K562 (cell line): Measurements from ENCODE around the gene ATP2A2. TPM values are rescaled to one million over a fixed set of nuclear protein-coding genes. Genes with fewer than 3 reads are reported as not detected.

ENCODE experiments used
- ATAC-seq: fragments of 200-7000 bp; cut with Tn5 transposase; 3 replicates; pipeline ENCODE4 v1.9.1; 2020; ENCODE audit warnings: moderate library complexity
- BruUV-seq: library from RNA; stranded (reverse); fragments of 400-500 nt; replicated peaks from 2 replicates; lab custom pipeline; 2021; lab: Mats Ljungman, UMichigan
- CTCF ChIA-PET: fragments of 300-600 bp; formaldehyde crosslinking; extraction: SDS; loops from one replicate; lab custom pipeline; 2021; ENCODE audit warnings: low intra/inter-chr PET ratio; lab: Yijun Ruan, JAX
- POLR2A ChIA-PET: fragments of 300-600, 350-650 bp; sonication (Branson Sonifier 250); formaldehyde crosslinking; extraction: SDS; loops from one replicate; lab custom pipeline; 2021; ENCODE audit warnings: antibody characterized with exemption, inconsistent platforms; lab: Yijun Ruan, JAX
- DNase-seq, 4 experiments: peaks; one replicate each; pipeline versions ENCODE4 v3.0.0 to v3.0.0-alpha.2; 2011 to 2018; ENCODE audit warnings: low spot score in 3 of 4, mixed read lengths in 3 of 4; ENCODE audit errors: extremely low read depth in 1 of 4
- FAIRE-seq: peaks from 2 replicates; lab custom pipeline; 2011; peaks lifted over from hg19 to GRCh38; lab: Jason Lieb, UNC
- H2AFZ ChIP-seq: 2 replicates; pipeline ENCODE4 v1.6.0; 2011; ENCODE audit warnings: low read depth, low read length, control low read depth, inconsistent platforms
- H3K27ac ChIP-seq: fragments of 200-600 bp; 3 replicates; pipeline ENCODE4 v1.8.0; 2011; ENCODE audit warnings: low read depth, mild to moderate bottlenecking, control low read depth, inconsistent platforms, low read length, moderate library complexity, mixed read lengths; ENCODE audit errors: extremely low read depth
- H3K27me3 ChIP-seq, 2 experiments: fragments of 300-600 bp in 1 of 2; 2 replicates in 1 of 2; 3 replicates in 1 of 2; pipeline versions ENCODE4 v1.6.0 to v1.8.0; 2011; ENCODE audit warnings: inconsistent platforms in 2 of 2, low read length in 2 of 2, mild to moderate bottlenecking in 1 of 2, mixed read lengths in 1 of 2, moderate library complexity in 1 of 2; ENCODE audit not compliant: control insufficient read depth in 2 of 2, insufficient read depth in 2 of 2
- H3K36me3 ChIP-seq: fragments of 300-600 bp; 3 replicates; pipeline ENCODE4 v1.8.0; 2011; ENCODE audit warnings: mild to moderate bottlenecking, low read length, inconsistent platforms; ENCODE audit not compliant: control insufficient read depth, insufficient read depth
- H3K4me1 ChIP-seq, 2 experiments: fragments of 200-600 bp in 1 of 2; replicated peaks in 1 of 2; 2 replicates in 1 of 2; 3 replicates in 1 of 2; pipeline versions ENCODE4 v1.5.1 to v1.8.0; 2011; ENCODE audit warnings: inconsistent platforms in 2 of 2, low read length in 2 of 2, mild to moderate bottlenecking in 1 of 2, mixed read lengths in 1 of 2, moderate library complexity in 1 of 2; ENCODE audit not compliant: control insufficient read depth in 2 of 2, insufficient read depth in 2 of 2
- H3K4me2 ChIP-seq: 2 replicates; pipeline ENCODE4 v1.6.1; 2011; ENCODE audit warnings: low read length, control low read depth, inconsistent platforms, mixed read lengths; ENCODE audit not compliant: insufficient read depth
- H3K4me3 ChIP-seq: fragments of 200-600 bp; sonication (generic), shearing (Covaris generic); 2 replicates; pipeline ENCODE4 v1.5.1; 2016; ENCODE audit warnings: control low read depth, inconsistent platforms
- H3K79me2 ChIP-seq: fragments of 200-600 bp; 3 replicates; pipeline ENCODE4 v1.8.0; 2011; ENCODE audit warnings: low read length, inconsistent platforms; ENCODE audit not compliant: control insufficient read depth, insufficient read depth
- H3K9ac ChIP-seq, 2 experiments: 2 replicates each; pipeline versions ENCODE4 v1.6.0 to v1.6.1; 2011; ENCODE audit warnings: low read depth in 2 of 2, low read length in 2 of 2, control low read depth in 1 of 2, inconsistent platforms in 1 of 2, mild to moderate bottlenecking in 1 of 2, mixed read lengths in 1 of 2; ENCODE audit not compliant: insufficient read depth in 1 of 2
- H3K9me1 ChIP-seq: one replicate; pipeline ENCODE4 v1.6.0; 2011; ENCODE audit warnings: inconsistent platforms, mild to moderate bottlenecking, low read length, moderate library complexity; ENCODE audit not compliant: control insufficient read depth, insufficient read depth
- H3K9me3 ChIP-seq: replicated peaks from 2 replicates; pipeline ENCODE4 v1.5.1; 2011; ENCODE audit warnings: low read depth, low read length, inconsistent platforms; ENCODE audit not compliant: control insufficient read depth, insufficient read depth
- H4K20me1 ChIP-seq: replicated peaks from 2 replicates; pipeline ENCODE4 v1.6.1; 2011; ENCODE audit warnings: low read length, inconsistent platforms, mixed read lengths; ENCODE audit not compliant: control insufficient read depth, insufficient read depth
- CEBPB ChIP-seq: fragments of 450-650 bp; IDR thresholded peaks from 2 replicates; pipeline ENCODE4 v1.6.1; 2016; ENCODE audit warnings: missing genetic modification characterization, missing compliant biosample characterization
- CEBPG ChIP-seq, 3 experiments: fragments of 200-800 bp in 1 of 3; sonication (Bioruptor generic) in 1 of 3; sonication (generic) in 1 of 3; formaldehyde crosslinking in 1 of 3; IDR thresholded peaks in 2 of 3; conservative IDR thresholded peaks in 1 of 3; 2 replicates each; pipeline versions ENCODE4 v1.6.1 to v1.8.0; 2016 to 2022; ENCODE audit warnings: missing compliant biosample characterization in 2 of 3, missing genetic modification characterization in 2 of 3, mild to moderate bottlenecking in 1 of 3, missing genetic modification reagents in 1 of 3
- IFI16 ChIP-seq: fragments of 250-450 bp; sonication (Bioruptor Pico); IDR thresholded peaks from 2 replicates; pipeline ENCODE4 v2.1.2; 2022; ENCODE audit warnings: mild to moderate bottlenecking, inconsistent platforms
- NR1H2 ChIP-seq: sonication (generic); formaldehyde crosslinking; IDR thresholded peaks from 2 replicates; pipeline ENCODE4 v1.4.0; 2020; ENCODE audit warnings: mild to moderate bottlenecking, missing genetic modification reagents
- NR2C2 ChIP-seq, 2 experiments: fragments of 200-800 bp in 1 of 2; sonication (Bioruptor generic) in 1 of 2; sonication (generic) in 1 of 2; formaldehyde crosslinking in 1 of 2; IDR thresholded peaks; 2 replicates each; pipeline versions ENCODE4 v1.6.1 to v1.8.0; 2016 to 2022; ENCODE audit warnings: mild to moderate bottlenecking in 1 of 2, missing compliant biosample characterization in 1 of 2, missing genetic modification characterization in 1 of 2, missing genetic modification reagents in 1 of 2
- WGBS: fragments of 100-300 bp; shearing (Covaris generic); methylation state at CpG from one replicate; pipeline ENCODE4 v1.1.6; 2016; ENCODE audit warnings: low coverage, mixed read lengths; ENCODE audit not compliant: insufficient coverage; ENCODE audit errors: missing lambda C conversion rate; 5-methylcytosine and 5-hydroxymethylcytosine counted together
- in situ Hi-C: fragments of 300-500 bp; cut with MboI; formaldehyde crosslinking; loops from 4 replicates; pipeline ENCODE4 v1.15.0; 2018; ENCODE audit warnings: inconsistent platforms, mixed read lengths
- intact Hi-C: fragments of 100-400 bp; cut with micrococcal nuclease; formaldehyde crosslinking; loops from 2 replicates; pipeline ENCODE4 v1.14.2; 2022
- polyA plus RNA-seq, 8 experiments: library from polyadenylated mRNA; depleted of rRNA in 4 of 8; stranded (reverse) in 5 of 8; unstranded in 3 of 8; fragments of >200 nt; fragmentation: Nextera tagmentation in 2 of 8; fragmentation: Illumina TruSeq in 1 of 8; extraction: Ambion mirVana in 2 of 8; extraction: Trizol in 1 of 8; gene quantifications; 2 replicates each; pipeline versions ENCODE4 v1.2.1 to v1.2.3, GENCODE V29; 2011 to 2014; ENCODE audit warnings: inconsistent platforms in 1 of 8, missing spikeins in 1 of 8
- total RNA-seq, 7 experiments: library from RNA; depleted of rRNA in 6 of 7; stranded (reverse); fragments of >200 nt in 6 of 7; fragmentation: Illumina TruSeq in 2 of 7; extraction: Trizol in 2 of 7; gene quantifications; 2 replicates each; pipeline versions ENCODE4 v1.2.1 to v1.2.3, GENCODE V29; 2011 to 2021; ENCODE audit warnings: low replicate concordance in 1 of 7
- TF ChIP-seq, protein P1 (sequence below), 2 experiments: fragments of 450-650 bp in 1 of 2; sonication (generic) in 1 of 2; formaldehyde crosslinking in 1 of 2; IDR thresholded peaks in 1 of 2; conservative IDR thresholded peaks in 1 of 2; 2 replicates each; pipeline versions ENCODE4 v1.6.1 to v1.8.1; 2016 to 2023; ENCODE audit warnings: mild to moderate bottlenecking in 2 of 2, moderate library complexity in 2 of 2, inconsistent platforms in 1 of 2, missing genetic modification reagents in 1 of 2

ATP2A2 gene
- total and polyA plus RNA-seq, 9 of the 15 experiments (the other 6 are each of a cell fraction or from before 2014, with no cell fraction given) = 5.2 to 205 (median 51.6) TPM

- ATAC-seq = no peak
- BruUV-seq = no TSS peak
- Histone ChIP-seq H3K79me2 (no peaks in the 10 kb centered on the region), H3K4me2 (no peak overlapping the region), H3K4me3 (no peak overlapping the region), H3K36me3 (no peaks in the 10 kb centered on the region), H3K9ac (no peak overlapping the region), H3K4me1 (no peaks in the 10 kb centered on the region), H3K9me3 (no peaks in the 10 kb centered on the region), H2AFZ (no peak overlapping the region), H3K27ac (no peak overlapping the region), H3K9me1 (no peaks in the 10 kb centered on the region), H3K27me3 (no peaks in the 10 kb centered on the region), H4K20me1 (no peaks in the 10 kb centered on the region)
- intact Hi-C loops = no loop called here
- no peak for TF ChIP-seq IFI16 (CRISPR knock-in tag)
- TF ChIP-seq NR1H2 = no peak
- ChIA-PET CTCF (no interaction called here), POLR2A (no interaction called here)
- in situ Hi-C loops = no loop called here
- no peak for DNase-seq
- WGBS = 12% methylated on average over 1 of the region's 1 CpG
- no peak for FAIRE-seq
Observed at GRCh38 chr12:110235383-110235782, 45.7 kb upstream of the ATP2A2 start.

GRCh38 chr12:110243227-110243626, 37.8 kb upstream of the ATP2A2 start:
- Histone ChIP-seq H3K79me2 (no peaks in the 10 kb centered on the region), H3K27ac (no peak overlapping the region), H3K4me3 (no peak overlapping the region), H3K9me3 (no peaks in the 10 kb centered on the region), H3K9me1 (no peaks in the 10 kb centered on the region), H4K20me1 (no peaks in the 10 kb centered on the region), H3K4me1 (peaks cover 4 to 5% of the 10 kb centered on the region in 2 experiments; a peak in 3 of 5 replicates), H3K9ac (no peak overlapping the region), H3K4me2 (no peak overlapping the region), H3K36me3 (no peaks in the 10 kb centered on the region), H3K27me3 (no peaks in the 10 kb centered on the region; a peak in 1 of 5 replicates), H2AFZ (no peak overlapping the region)
- in situ Hi-C loops (no loop called here), intact Hi-C loops (no loop called here)
- DNase-seq = no peak
- CTCF ChIA-PET = no interaction called here
- POLR2A ChIA-PET = interaction anchor here (0.6 to 1.4 kb wide), 2 partner anchors 14 to 332 kb away, joined by 3 to 4 read pairs; no protein-coding TSS in a partner anchor
- 37% methylated on average over 5 of the region's 5 CpGs for WGBS
- ATAC-seq = peak; percentile 55; the same call in 2 of the 3 replicates
- TF ChIP-seq CEBPB (tag) (peak; percentile 39; the same call in 1 of the 2 replicates), NR2C2 (CRISPR knock-in tag; IDR thresholded peaks at IDR 0.05) (no peak), NR2C2 (tag; IDR thresholded peaks at IDR 0.05) (no peak), CEBPG (CRISPR knock-in tag; IDR thresholded peaks at IDR 0.05) (peak; percentile 40; the same call in 1 of the 2 replicates), CEBPG (tag; conservative IDR thresholded peaks at IDR 0.05 in 1 of 2, IDR thresholded peaks at IDR 0.05 in 1 of 2) (no peak)
- TF ChIP-seq, protein P1, sequence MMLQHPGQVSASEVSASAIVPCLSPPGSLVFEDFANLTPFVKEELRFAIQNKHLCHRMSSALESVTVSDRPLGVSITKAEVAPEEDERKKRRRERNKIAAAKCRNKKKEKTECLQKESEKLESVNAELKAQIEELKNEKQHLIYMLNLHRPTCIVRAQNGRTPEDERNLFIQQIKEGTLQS (IDR thresholded peaks at IDR 0.05) = peak; percentile 61
- TF ChIP-seq, protein P1 (CRISPR knock-in tag; conservative IDR thresholded peaks at IDR 0.05) = no peak
- FAIRE-seq = no peak
- no TSS peak for BruUV-seq
